ENCODE data around the gene REEP6.

- no peak for TF ChIP-seq EZH2 (IDR thresholded peaks at IDR 0.05; ENCODE audit: borderline replicate concordance, low read depth, low read length, severe bottlenecking)
- TF ChIP-seq CTCF (IDR thresholded peaks at IDR 0.05; ENCODE audit: extremely low read depth in 1 of 2, insufficient read depth in 1 of 2, low read depth in 1 of 2, low read length in 2 of 2), result no peak
- no peak for TF ChIP-seq POLR2A (IDR thresholded peaks at IDR 0.05; ENCODE audit: low read depth, low read length)
These were observed 23.3 kb downstream of the REEP6 start for GRCh38 chr19:1514295-1514661.
